Measurements from ENCODE around the gene KCNH2. TPM values are rescaled to one million over a fixed set of nuclear protein-coding genes. Genes with fewer than 3 reads are reported as not detected.

KCNH2 gene
- polyA plus RNA-seq, 1 of the 3 experiments (the other 2 are of a cell fraction): 2.2 TPM

- no peak for DNase-seq
- CTCF ChIA-PET: interaction anchor here (1.0 to 27.1 kb wide), 14 partner anchors 11 to 181 kb away, joined by 3 to 761 read pairs (median 54); partner anchors contain the start of gene NOS3
Observed at GRCh38 chr7:150959739-150960734, 18.1 kb downstream of the KCNH2 start.

DNA sequence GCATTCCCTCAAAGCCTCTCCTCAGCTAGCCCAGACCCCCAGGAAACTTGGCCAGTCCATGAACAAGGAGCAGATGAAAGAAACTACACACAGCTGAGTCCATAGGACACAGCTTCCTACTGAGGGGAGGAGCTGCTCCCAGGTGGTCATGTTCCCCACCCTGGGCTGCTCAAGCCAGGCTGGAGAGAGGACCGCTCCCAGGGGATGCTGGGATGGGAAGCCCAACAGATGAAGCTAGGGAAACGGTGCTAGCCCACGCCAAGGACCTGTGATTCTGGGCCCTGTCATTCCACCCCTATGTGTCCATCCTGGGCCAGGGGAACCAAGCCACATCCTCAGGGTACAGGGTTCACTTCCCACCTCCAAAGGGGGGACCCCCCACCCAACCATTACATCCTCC, 19.0 kb downstream of the KCNH2 start:
- Histone ChIP-seq H3K36me3 (replicated peaks in 1 of 2; ENCODE audit: control insufficient read depth in 1 of 2, insufficient read depth in 2 of 2, low read length in 1 of 2) (no peaks in the 10 kb centered on the region), H3K4me1 (ENCODE audit: control insufficient read depth in 1 of 2, insufficient read depth in 2 of 2, low read depth in 1 of 2, low read length in 1 of 2) (peaks cover 0 to 92% of the 10 kb centered on the region in 2 experiments; a peak in 2 of 4 replicates), H3K27me3 (ENCODE audit: insufficient read depth) (peaks cover 9% of the 10 kb centered on the region; the same call in 1 of the 2 replicates), H3K79me2 (ENCODE audit: insufficient read depth) (no peaks in the 10 kb centered on the region), H4K20me1 (ENCODE audit: insufficient read depth) (no peaks in the 10 kb centered on the region), H3F3A (replicated peaks; ENCODE audit: insufficient read depth) (no peaks in the 10 kb centered on the region), H2AFZ (ENCODE audit: low read depth) (no peak overlapping the region), H3K4me2 (no peak overlapping the region), H3K9ac (no peak overlapping the region), H3K9me2 (no peaks in the 10 kb centered on the region), H3K9me3 (no peaks in the 10 kb centered on the region), H3K4me3 (ENCODE audit: low read depth in 2 of 2, low read length in 1 of 2) (no peak overlapping the region), H3K27ac (ENCODE audit: low read depth in 2 of 2, low read length in 1 of 2) (0 out of 4 replicates have a peak overlapping the region, but pooled peaks of 1 of the 2 experiments have one; percentile 30)
- TF ChIP-seq SIN3A (IDR thresholded peaks at IDR 0.05; ENCODE audit: borderline replicate concordance, low read depth, low read length): no peak
- ChIA-PET POLR2A (no interaction called here), CTCF (interaction anchor here (0.9 to 27.1 kb wide), 10 partner anchors 10 to 59 kb away, joined by 3 to 761 read pairs (median 6); partner anchors contain the start of gene NOS3)
- WGBS (ENCODE audit: low lambda C conversion rate): 69% methylated on average over 2 of the region's 3 CpGs
- no peak for DNase-seq

More at GRCh38 chr7:150959739-150960734, 18.1 kb downstream of the KCNH2 start:
- Histone ChIP-seq H3K27ac (ENCODE audit: low read depth in 2 of 2, low read length in 1 of 2) (0 out of 4 replicates have a peak overlapping the region, but pooled peaks of 1 of the 2 experiments have one; percentile 29), H3K9me2 (no peaks in the 10 kb centered on the region), H3K4me3 (ENCODE audit: low read depth in 2 of 2, low read length in 1 of 2) (no peak overlapping the region), H3K9me3 (no peaks in the 10 kb centered on the region), H3F3A (replicated peaks; ENCODE audit: insufficient read depth) (no peaks in the 10 kb centered on the region), H3K79me2 (ENCODE audit: insufficient read depth) (no peaks in the 10 kb centered on the region), H4K20me1 (ENCODE audit: insufficient read depth) (no peaks in the 10 kb centered on the region), H3K27me3 (ENCODE audit: insufficient read depth) (peaks cover 4% of the 10 kb centered on the region), H3K9ac (no peak overlapping the region), H2AFZ (ENCODE audit: low read depth) (no peak overlapping the region), H3K4me1 (ENCODE audit: control insufficient read depth in 1 of 2, insufficient read depth in 2 of 2, low read depth in 1 of 2, low read length in 1 of 2) (peaks cover 0 to 92% of the 10 kb centered on the region in 2 experiments; a peak in 2 of 4 replicates), H3K4me2 (no peak overlapping the region), H3K36me3 (replicated peaks in 1 of 2; ENCODE audit: control insufficient read depth in 1 of 2, insufficient read depth in 2 of 2, low read length in 1 of 2) (no peaks in the 10 kb centered on the region)
- 76% methylated on average over 22 of the region's 24 CpGs for WGBS (ENCODE audit: low lambda C conversion rate)
- 0 out of 2 replicates have a peak, but pooled peaks have one; percentile 3 for TF ChIP-seq RAD21 (IDR thresholded peaks at IDR 0.05; ENCODE audit: low read length)
- no peak for TF ChIP-seq POLR2AphosphoS5 (IDR thresholded peaks at IDR 0.05; ENCODE audit: low read depth, low read length)
- TF ChIP-seq, protein P1, sequence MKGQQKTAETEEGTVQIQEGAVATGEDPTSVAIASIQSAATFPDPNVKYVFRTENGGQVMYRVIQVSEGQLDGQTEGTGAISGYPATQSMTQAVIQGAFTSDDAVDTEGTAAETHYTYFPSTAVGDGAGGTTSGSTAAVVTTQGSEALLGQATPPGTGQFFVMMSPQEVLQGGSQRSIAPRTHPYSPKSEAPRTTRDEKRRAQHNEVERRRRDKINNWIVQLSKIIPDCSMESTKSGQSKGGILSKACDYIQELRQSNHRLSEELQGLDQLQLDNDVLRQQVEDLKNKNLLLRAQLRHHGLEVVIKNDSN (IDR thresholded peaks at IDR 0.05; ENCODE audit: borderline replicate concordance, low read depth): no peak
- POLR2A ChIA-PET: interaction anchor here (0.7 to 1.3 kb wide), 2 partner anchors 11 to 58 kb away, joined by 3 to 4 read pairs; no protein-coding TSS in a partner anchor

GRCh38 chr7:150958597-150958996, 19.5 kb downstream of the KCNH2 start:
- H3K79me2 ChIP-seq (ENCODE audit: insufficient read depth): no peaks in the 10 kb centered on the region
- H3K4me2 ChIP-seq: no peak overlapping the region
- no peak for DNase-seq
- H3K9ac ChIP-seq: no peak overlapping the region
- H3K27ac ChIP-seq (ENCODE audit: low read depth in 2 of 2, low read length in 1 of 2): peak overlapping the region in 1 of 2 experiments; percentile 94; a peak in 1 of 4 replicates
- POLR2A ChIA-PET: no interaction called here
- CTCF ChIA-PET: interaction anchor here (0.9 to 27.1 kb wide), 11 partner anchors 13 to 60 kb away, joined by 3 to 761 read pairs (median 30); partner anchors contain the start of gene NOS3
- H3K9me2 ChIP-seq: no peaks in the 10 kb centered on the region
- no peak overlapping the region for H3K4me3 ChIP-seq (ENCODE audit: low read depth in 2 of 2, low read length in 1 of 2)
- no peaks in the 10 kb centered on the region for H3K9me3 ChIP-seq
- no peaks in the 10 kb centered on the region for H4K20me1 ChIP-seq (ENCODE audit: insufficient read depth)
- H3K4me1 ChIP-seq (ENCODE audit: control insufficient read depth in 1 of 2, insufficient read depth in 2 of 2, low read depth in 1 of 2, low read length in 1 of 2): peaks cover 0 to 92% of the 10 kb centered on the region in 2 experiments; a peak in 2 of 4 replicates
- H3K36me3 ChIP-seq (replicated peaks in 1 of 2; ENCODE audit: control insufficient read depth in 1 of 2, insufficient read depth in 2 of 2, low read length in 1 of 2): no peaks in the 10 kb centered on the region
- WGBS (ENCODE audit: low lambda C conversion rate): 76% methylated on average over 13 of the region's 13 CpGs
- peaks cover 9% of the 10 kb centered on the region; the same call in 1 of the 2 replicates for H3K27me3 ChIP-seq (ENCODE audit: insufficient read depth)
- no peaks in the 10 kb centered on the region for H3F3A ChIP-seq (replicated peaks; ENCODE audit: insufficient read depth)
- H2AFZ ChIP-seq (ENCODE audit: low read depth): no peak overlapping the region
- TF ChIP-seq CTCF (IDR thresholded peaks at IDR 0.05) (no peak), RCOR1 (IDR thresholded peaks at IDR 0.05; ENCODE audit: low read length) (no peak)
